GM18526 (cell line): ENCODE results near the gene TTC28.

ENCODE experiments used
- POLR2A ChIP-seq: IDR thresholded peaks from 3 replicates; pipeline ENCODE4 v1.6.1; 2011; ENCODE audit not compliant: insufficient read length; ENCODE audit errors: extremely low read depth

The TTC28 gene

DNA sequence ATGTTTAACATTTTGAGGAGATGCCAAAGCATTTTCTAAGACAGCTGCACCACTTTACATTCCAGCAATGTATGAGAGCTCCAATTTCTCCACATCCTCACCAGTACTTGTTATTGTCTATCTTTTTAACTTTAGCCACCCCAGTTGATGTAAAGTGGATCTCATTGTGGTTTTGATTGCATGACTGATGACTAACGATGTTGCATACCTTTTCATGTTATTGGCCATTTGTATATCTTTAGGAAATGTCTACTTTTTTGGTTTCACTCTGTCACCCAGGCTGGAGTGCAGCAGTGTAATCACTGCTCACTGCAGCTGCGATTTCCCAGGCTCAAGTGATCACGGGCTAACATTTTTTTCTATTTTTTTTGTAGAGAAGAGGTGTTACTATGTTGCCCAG, 8.9 kb downstream of the TTC28 start:
- no peak for TF ChIP-seq POLR2A

DNA sequence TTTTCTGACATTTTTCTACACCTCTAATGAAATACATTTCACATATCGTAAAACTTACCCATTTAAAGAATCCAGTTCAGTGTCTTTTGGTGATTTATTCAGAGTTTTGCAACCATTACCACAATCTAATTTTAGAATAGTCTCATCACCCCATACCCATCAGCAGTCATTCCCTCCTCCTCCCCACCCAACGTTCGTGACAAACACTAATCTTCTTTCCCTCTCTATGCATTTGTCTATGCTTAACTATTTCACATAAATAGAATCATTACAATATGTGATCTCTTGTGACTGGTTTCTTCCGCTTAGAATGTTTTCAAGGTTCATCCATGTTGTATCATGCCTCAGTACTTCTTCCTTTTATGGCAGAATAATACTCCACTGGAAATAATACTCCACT, 9.5 kb downstream of the TTC28 start:
- TF ChIP-seq POLR2A: no peak

DNA sequence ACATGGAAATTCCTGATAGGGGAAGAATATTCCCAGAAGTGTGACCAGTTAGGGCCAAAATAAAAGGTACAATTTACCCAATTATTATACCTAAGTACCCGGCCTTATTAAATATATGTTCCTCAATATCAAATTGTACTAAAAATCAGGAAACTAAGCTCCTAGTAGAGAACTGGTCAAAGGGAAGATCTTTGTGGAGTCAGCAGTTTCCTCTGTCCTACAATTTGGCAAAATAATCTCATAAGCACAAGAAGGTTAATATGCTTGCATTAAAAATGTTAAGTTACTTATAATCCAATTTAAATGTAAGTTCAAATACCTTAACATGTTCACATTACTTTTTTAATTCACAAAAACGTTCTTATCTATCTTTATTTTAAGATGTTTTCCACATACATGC, 10.3 kb downstream of the TTC28 start:
- TF ChIP-seq POLR2A: no peak

DNA sequence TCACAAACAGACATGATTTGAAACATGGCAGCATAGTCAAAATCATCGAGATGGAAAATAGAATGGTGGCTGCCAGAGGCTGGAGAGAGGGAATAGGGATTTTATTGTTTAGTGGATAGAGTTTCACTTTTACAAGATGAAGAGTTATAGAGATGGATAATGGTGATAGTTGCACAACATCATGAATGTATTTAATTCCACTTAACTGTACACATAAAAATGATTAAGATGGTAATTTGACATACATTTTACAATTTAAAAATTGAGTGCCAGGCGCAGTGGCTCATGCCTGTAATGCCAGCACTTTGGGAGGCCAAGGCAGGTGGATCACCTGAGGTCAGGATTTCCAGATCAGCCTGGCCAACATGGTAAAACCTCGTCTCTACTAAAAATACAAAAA, 21.2 kb downstream of the TTC28 start:
- no peak for TF ChIP-seq POLR2A

DNA sequence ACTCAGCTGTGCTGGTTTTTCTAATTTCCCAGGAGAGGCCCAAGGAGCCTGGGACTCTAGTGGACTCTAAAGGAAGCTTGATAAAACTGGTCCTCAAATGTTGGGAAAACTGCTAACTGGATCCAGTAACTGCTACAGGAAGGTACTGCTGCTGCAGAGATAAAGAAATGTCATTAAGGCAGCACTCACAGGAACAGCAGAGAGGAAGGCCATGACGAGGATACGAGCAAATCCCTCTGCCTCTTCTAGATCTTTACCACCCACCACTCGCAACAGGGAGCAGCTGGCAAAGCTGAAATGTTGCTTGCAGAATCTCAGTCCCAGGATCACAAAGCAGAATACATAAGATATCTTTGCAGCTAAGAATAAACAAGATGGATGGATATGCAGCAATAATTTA, 23.5 kb downstream of the TTC28 start:
- no peak for TF ChIP-seq POLR2A

DNA sequence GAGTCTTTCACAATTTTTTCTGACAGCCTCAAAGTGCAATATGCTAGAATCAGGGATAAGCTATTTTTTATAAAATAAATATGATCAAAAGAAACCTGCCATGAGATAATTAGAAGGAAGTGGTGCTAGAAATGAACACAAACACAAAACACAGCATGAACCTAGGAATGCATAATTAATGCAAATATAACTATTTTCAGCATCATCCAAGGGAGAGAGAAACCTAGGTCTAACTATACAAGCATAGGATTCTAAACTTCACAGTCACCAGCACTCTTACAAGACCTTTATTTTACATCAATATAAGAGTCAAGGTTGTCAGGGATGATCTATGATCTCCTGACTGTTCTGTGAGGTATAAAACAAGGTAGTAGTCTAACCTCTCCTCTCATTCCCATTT, 29.2 kb downstream of the TTC28 start:
- TF ChIP-seq POLR2A: no peak

DNA sequence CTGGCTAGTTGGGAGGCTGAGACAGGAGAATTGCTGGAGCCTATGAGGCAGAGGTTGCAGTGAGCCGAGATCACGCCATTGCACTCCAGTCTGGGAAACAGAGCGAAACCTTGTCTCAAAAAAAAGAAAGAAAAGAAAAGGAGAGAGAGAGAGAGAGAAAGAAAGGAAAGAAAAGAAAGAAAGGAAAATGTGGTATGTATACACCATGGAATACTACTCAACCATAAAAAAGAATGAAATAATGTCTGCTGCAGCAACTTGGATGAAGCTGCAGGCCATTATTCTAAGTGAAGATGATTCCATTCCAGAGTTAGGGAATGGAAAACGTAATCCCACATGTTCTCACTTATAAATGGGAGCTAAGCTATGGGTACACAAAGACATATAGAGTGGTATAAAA, 30.8 kb downstream of the TTC28 start:
- no peak for TF ChIP-seq POLR2A

DNA sequence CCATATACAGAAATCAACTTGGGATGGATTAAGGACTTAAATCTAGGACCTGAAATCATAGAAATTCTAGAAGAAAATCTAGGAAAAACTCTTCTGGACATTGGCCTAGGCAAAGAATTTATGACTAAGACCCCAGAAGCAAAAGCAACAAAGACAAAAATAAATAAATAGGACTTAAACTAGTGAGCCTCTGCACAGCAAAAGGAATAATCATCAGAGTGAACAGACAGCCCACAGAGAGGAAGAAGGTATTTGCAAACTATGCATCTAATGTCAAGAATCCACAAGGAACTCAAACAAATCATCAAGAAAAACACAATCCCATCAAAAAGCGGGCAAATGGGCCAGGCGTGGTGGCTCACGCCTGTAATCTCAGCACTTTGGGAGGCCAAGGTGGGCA, 32.4 kb downstream of the TTC28 start:
- TF ChIP-seq POLR2A: no peak

DNA sequence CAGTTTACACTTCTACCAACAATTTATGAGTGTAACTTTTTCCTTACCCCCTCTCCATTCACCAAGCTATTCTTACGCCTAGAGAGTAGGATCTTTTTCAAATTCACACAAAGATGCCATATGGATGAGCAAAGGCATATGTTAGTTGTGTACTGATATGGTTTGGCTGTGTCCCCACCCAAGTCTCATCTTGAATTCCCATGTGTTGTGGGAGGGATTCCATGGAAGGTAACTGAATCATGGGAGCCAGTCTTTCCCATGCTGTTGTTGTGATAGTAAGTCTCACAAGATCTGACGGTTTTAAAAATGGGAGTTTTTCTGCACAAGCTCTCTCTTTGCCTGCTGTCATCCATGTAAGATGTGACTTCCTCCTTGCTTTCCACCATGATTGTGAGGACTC, 40.3 kb downstream of the TTC28 start:
- no peak for TF ChIP-seq POLR2A

DNA sequence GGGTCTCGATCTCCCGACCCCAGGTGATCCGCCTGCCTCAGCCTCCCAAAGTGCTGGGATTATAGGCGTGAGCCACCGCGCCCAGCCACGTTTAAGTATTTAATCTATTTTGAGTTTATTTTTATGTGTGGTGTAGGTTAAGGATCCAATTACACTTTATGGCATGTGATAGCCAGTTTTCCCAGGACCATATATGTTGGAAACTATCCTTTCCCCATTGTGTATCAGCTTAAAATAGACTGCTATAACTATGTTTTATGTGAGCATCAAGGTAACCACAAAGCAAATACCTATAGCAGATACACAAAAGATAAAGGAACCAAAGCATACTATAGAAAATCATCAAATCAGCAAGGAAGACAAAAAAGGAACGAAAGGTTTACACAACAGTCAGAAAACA, 42.4 kb downstream of the TTC28 start:
- no peak for TF ChIP-seq POLR2A

DNA sequence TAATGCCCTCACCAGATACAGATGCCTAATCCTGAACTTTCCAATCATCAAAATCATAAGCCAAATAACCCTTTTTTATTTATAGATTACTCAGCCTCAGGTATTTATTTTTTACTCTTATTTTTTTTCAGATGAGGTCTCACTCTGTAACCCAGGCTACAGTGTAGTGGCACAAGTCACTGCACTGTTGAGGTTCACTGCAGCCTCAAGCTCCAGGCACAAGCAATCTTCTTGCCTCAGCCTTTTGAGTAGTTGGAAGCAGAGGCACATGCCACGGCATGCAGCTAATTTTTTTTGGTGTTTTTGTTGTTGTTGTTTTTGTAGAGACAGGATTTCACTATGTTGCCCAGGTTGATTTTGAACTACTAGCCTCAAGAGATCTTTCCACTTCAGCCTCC, 49.5 kb downstream of the TTC28 start:
- no peak for TF ChIP-seq POLR2A

DNA sequence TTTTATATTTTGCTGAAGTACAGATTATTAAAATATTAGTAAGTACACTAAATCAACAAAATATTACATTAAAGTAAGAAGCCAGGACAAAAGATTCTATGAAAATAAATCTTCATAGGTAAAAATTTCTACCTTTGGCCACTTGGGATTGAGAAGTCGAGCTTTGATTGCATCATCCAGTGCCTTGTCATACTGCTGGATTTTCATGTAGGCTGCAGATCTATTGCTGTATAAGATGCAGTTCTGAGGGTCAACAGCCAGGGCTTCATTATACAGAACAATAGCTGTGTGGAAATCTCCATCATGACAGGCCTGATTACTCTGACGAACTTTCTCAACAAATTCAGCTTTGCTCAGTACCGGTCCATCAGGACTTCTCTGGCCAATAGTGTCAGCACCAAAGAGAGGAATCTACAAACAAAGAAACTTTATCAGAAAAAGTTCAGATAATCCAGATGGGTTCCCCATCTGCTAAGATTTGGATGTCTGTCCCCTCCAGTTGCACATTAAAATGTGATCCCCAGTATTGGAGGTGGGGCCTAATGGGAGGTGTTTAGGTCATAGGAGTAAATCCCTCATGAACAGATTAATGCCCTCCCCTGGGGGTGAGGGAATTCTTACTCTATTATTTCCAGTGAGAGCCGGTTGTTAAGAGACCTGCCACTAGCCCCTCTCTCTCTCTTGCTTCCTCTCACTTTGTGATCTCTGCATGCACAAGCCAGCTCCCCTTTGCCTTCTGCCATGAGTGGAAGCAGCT, 50.0 kb downstream of the TTC28 start:
- no peak for TF ChIP-seq POLR2A

DNA sequence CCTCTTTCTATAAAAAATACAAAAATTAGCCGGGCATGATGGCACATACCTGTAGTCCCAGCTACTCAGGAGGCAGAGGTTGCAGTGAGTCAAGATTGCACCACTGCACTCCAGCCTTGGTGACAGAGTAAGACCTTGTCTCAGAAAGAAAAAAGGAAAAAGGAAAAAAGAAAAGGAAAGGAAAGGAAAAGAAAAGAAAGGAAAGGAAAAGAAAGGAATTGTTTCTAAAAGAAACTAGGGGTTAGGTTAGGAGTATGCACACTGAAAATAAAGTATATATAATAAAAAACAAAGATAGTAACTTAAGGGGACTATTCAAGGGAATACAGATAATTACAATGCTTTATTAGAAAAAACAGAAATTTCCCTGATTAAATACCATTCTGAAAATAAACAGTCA, 50.9 kb downstream of the TTC28 start:
- no peak for TF ChIP-seq POLR2A

DNA sequence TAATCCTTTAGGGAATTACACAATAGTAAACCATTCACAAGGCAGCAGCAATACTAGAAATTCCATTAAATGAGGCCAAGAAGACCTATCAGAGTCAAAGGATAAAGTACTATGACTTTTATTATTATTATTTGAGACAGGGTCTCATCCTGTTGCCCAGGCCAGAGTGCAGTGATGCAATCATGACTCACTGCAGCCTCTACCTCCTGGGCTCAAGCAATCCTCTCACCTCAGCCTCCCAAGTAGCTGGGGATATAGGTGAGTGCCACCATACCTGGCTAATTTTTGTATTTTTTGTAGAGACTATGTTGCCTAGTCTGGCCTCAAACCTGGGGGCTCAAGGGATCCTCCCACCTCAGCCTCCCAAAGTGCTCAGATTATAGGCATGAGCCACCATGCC, 51.8 kb downstream of the TTC28 start:
- no peak for TF ChIP-seq POLR2A

DNA sequence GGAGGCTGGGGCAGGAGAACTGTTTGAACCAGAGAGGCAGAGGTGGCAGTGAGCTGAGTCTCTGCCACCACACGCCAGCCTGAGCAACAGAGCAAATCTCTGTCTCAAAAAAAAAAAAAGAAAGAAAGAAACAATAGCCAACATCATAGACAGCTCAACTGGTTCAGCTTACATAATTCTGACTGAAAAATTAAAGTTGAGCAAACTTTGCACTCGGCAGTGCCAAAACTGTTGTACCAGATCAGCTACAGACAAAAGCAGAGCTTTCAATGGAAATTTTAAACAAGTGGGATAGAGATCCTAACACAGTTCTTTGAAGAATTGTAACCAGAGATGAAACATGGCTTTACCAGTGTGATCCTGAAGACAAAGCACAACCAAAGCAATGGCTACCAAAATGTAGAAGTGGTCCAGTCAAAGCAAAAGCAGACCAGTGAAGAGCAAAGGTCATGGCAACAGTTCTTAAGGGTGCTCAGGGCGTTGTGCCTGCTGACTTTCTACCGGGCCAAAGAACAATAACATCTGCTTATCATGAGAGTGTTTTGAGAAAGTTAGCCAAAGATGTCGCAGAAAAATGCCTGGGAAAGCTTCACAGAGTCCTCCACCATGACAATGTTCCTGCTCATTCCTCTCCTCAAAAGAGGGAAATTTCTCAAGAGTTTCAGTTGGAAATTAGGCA, 59.3 kb downstream of the TTC28 start:
- no peak for TF ChIP-seq POLR2A

DNA sequence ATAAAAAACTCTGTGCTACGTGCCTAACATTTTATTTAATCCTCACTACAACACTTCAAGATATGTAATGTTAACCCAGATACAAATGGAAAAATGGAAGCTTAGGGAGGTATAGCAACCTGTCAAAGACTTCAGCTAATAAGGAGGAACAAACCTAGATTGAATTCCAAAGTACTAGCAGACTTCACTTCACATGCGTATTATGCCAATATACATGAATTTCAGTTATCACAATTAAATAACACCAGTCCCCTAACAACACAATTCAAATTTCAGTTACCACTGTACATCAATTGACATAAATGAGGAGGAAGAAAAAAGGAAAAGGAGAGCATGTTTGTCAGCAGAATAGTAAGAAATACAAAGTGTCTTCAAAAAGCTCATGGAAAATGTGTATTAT, 60.4 kb downstream of the TTC28 start:
- TF ChIP-seq POLR2A: no peak

DNA sequence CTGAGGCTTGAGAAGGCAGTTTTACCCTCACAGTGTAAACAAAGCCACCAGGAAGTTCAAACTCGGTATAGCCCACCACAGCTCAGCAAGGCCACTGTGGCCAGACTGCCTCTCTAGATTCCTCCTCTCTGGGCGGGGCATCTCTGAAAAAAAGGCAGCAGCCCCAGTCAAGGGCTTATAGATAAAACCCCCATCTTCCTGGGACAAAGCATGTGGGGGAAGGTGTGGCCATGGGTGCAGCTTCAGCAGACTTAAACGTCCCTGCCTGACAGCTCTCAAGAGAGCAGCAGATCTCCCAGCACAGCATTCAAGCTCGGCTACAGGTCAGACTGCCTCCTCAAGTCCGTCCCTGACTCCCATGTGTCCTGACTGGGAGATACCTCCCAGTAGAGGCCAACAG, 69.7 kb downstream of the TTC28 start:
- no peak for TF ChIP-seq POLR2A
